Astrocyte (in vitro differentiated cells and primary cell): ENCODE measurements around the gene TAX1BP3.

Experiments used
- CTCF ChIP-seq: IDR thresholded peaks from 2 replicates; pipeline ENCODE4 v1.5.1; 2011; ENCODE audit warnings: low read depth, mild to moderate bottlenecking, inconsistent platforms, low read length, moderate library complexity; ENCODE audit not compliant: insufficient read depth
- EZH2 ChIP-seq: IDR thresholded peaks from 2 replicates; pipeline ENCODE4 v1.6.1; 2012; ENCODE audit warnings: mild to moderate bottlenecking, low read length, inconsistent platforms; ENCODE audit not compliant: insufficient read depth

GRCh38 chr17:3675886-3676285, 7.5 kb upstream of the TAX1BP3 start:
- TF ChIP-seq EZH2 (no peak), CTCF (no peak)
